Epithelial cell of prostate (primary cell): ENCODE results near the gene FBXO11.

Source experiments
- DNase-seq: peaks from one replicate; pipeline ENCODE4 v3.0.0-alpha.2; 2011; ENCODE audit warnings: low read depth, low spot score
- H3K27ac ChIP-seq: fragments of 450-650 bp; 2 replicates; pipeline ENCODE4 v1.5.1; 2017; ENCODE audit warnings: mild to moderate bottlenecking

FBXO11 gene

GRCh38 chr2:47799031-47799609 is 107.2 kb downstream of the FBXO11 start:
- no peak for DNase-seq
- no peak overlapping the region for H3K27ac ChIP-seq

GRCh38 chr2:47798631-47799030 is 107.7 kb downstream of the FBXO11 start:
- H3K27ac ChIP-seq, result no peak overlapping the region
- no peak for DNase-seq

- DNase-seq, result no peak
- no peak overlapping the region for H3K27ac ChIP-seq
Measured at GRCh38 chr2:47796090-47796697, 110.1 kb downstream of the FBXO11 start.

GRCh38 chr2:47785986-47786385 is 120.3 kb downstream of the FBXO11 start:
- no peak overlapping the region for H3K27ac ChIP-seq
- no peak for DNase-seq

GRCh38 chr2:47784352-47784851 is 121.9 kb downstream of the FBXO11 start:
- no peak overlapping the region for H3K27ac ChIP-seq
- no peak for DNase-seq

- no peak for DNase-seq
- H3K27ac ChIP-seq, result peak overlapping the region; percentile 62
Measured at GRCh38 chr2:47783486-47784351, 122.6 kb downstream of the FBXO11 start.

- DNase-seq, result peak; percentile 34
- peak within 1 kb of the TSS; percentile 62 for H3K27ac ChIP-seq
Measured at GRCh38 chr2:47782671-47783485, 123.4 kb downstream of the FBXO11 start, which contains the start of gene MSH6. MSH6 (plus strand) TSS chr2:47783145; CDS start chr2:47783234, 89 bp downstream.

GRCh38 chr2:47782381-47782670 is 124.0 kb downstream of the FBXO11 start:
- no peak for DNase-seq
- peak overlapping the region; percentile 62 for H3K27ac ChIP-seq

GRCh38 chr2:47779426-47779790 is 126.9 kb downstream of the FBXO11 start:
- DNase-seq, result no peak
- no peak overlapping the region for H3K27ac ChIP-seq

GRCh38 chr2:47778698-47779425 is 127.4 kb downstream of the FBXO11 start:
- DNase-seq, result no peak

GRCh38 chr2:47777277-47777937 is 128.9 kb downstream of the FBXO11 start:
- no peak overlapping the region for H3K27ac ChIP-seq
- DNase-seq, result no peak

More at GRCh38 chr2:47778698-47779425, 127.4 kb downstream of the FBXO11 start:
- no peak overlapping the region for H3K27ac ChIP-seq

- DNase-seq, result no peak
- H3K27ac ChIP-seq, result no peak overlapping the region
Measured at GRCh38 chr2:47774567-47774966, 131.7 kb downstream of the FBXO11 start.

- H3K27ac ChIP-seq, result no peak overlapping the region
- DNase-seq, result no peak
Measured at GRCh38 chr2:47772343-47772742, 134.0 kb downstream of the FBXO11 start.

GRCh38 chr2:47771211-47771610 is 135.1 kb downstream of the FBXO11 start:
- H3K27ac ChIP-seq, result peak overlapping the region; percentile 55
- DNase-seq, result peak; percentile 96

- H3K27ac ChIP-seq, result no peak overlapping the region
- DNase-seq, result no peak
Measured at GRCh38 chr2:47769318-47769717, 137.0 kb downstream of the FBXO11 start.

GRCh38 chr2:47767880-47768609 is 138.3 kb downstream of the FBXO11 start:
- no peak for DNase-seq
- H3K27ac ChIP-seq, result no peak overlapping the region

- no peak overlapping the region for H3K27ac ChIP-seq
- DNase-seq, result no peak
Measured at GRCh38 chr2:47767497-47767844, 138.8 kb downstream of the FBXO11 start.

- H3K27ac ChIP-seq, result no peak overlapping the region
Measured at GRCh38 chr2:47751856-47752414, 154.4 kb downstream of the FBXO11 start.

More at GRCh38 chr2:47751856-47752414, 154.4 kb downstream of the FBXO11 start:
- DNase-seq, result no peak
